ENCODE data around the gene GALR2. TPM values are rescaled to one million over a fixed set of nuclear protein-coding genes. Genes with fewer than 3 reads are reported as not detected.

Gene GALR2
- total RNA-seq, 4 donors from 2014 or later: not detected

DNA sequence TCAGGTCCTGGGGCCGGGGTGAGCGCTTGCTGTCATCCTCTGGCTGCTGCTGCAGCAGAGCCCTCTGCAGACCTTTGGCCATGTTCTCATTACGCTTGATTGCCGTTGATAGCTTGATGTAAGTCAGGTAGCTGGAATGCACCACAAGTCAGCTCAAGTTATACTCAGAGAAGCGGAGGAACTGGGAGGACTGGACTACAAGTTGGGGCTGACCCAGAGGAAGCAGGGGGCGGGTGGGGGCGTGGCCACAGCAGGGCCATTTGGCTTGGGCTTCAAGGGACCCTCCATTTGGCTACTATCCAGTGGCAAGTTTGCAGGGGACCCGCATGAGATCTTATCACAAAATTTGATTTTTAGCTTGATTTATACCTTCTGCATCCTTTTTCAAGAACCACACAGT lies 28.5 kb upstream of the GALR2 start:
- Histone ChIP-seq H3K9me3 (no peaks in the 10 kb centered on the region), H3K36me3 (no peaks in the 10 kb centered on the region), H3K27me3 (no peaks in the 10 kb centered on the region), H3K27ac (no peak overlapping the region), H3K4me1 (no peaks in the 10 kb centered on the region), H3K4me3 (no peak overlapping the region)
- intact Hi-C loops (cut with DNase I; ENCODE audit: low total_unique reads): no loop called here
- TF ChIP-seq, protein P1, sequence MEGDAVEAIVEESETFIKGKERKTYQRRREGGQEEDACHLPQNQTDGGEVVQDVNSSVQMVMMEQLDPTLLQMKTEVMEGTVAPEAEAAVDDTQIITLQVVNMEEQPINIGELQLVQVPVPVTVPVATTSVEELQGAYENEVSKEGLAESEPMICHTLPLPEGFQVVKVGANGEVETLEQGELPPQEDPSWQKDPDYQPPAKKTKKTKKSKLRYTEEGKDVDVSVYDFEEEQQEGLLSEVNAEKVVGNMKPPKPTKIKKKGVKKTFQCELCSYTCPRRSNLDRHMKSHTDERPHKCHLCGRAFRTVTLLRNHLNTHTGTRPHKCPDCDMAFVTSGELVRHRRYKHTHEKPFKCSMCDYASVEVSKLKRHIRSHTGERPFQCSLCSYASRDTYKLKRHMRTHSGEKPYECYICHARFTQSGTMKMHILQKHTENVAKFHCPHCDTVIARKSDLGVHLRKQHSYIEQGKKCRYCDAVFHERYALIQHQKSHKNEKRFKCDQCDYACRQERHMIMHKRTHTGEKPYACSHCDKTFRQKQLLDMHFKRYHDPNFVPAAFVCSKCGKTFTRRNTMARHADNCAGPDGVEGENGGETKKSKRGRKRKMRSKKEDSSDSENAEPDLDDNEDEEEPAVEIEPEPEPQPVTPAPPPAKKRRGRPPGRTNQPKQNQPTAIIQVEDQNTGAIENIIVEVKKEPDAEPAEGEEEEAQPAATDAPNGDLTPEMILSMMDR (IDR thresholded peaks at IDR 0.05): no peak
- TF ChIP-seq POLR2A (IDR thresholded peaks at IDR 0.05): no peak
- no peak for DNase-seq

DNA sequence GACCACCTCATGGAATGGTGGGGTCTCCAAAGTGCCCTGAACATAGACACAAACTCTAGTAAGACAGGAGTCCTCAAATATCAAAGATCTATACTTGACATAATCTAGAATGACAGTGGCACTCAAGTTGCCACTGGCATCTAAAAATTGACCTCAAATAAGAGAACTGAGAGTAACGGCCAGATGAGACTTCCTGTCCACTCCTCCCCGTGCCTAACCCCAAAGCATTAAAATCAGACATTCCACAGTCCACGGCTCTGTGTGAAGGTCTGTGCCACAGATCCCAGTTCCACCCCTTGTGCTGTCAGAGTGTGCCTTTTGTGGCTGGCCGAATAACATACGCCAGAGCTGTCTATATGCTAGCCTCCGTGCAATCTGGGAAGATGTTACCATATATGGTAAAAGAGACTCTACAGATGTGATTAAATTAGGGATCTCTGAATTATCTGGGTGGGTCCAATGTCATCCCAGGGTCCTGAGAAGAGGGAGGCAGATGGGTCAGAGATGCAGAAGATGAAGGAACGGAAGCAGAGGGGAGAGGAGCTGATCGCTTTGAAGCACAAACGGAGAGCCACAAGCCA lies 26.5 kb upstream of the GALR2 start:
- no peak for DNase-seq
- no peak overlapping the region for H3K27ac ChIP-seq
- intact Hi-C loops (cut with DNase I; ENCODE audit: low total_unique reads): no loop called here
- TF ChIP-seq POLR2A (IDR thresholded peaks at IDR 0.05): no peak
- TF ChIP-seq, protein P1 (IDR thresholded peaks at IDR 0.05): no peak
- H3K27me3 ChIP-seq: no peaks in the 10 kb centered on the region
- no peaks in the 10 kb centered on the region for H3K9me3 ChIP-seq
- no peaks in the 10 kb centered on the region for H3K36me3 ChIP-seq
- H3K4me3 ChIP-seq: no peak overlapping the region
- no peaks in the 10 kb centered on the region for H3K4me1 ChIP-seq

- DNase-seq: no peak
- H3K27me3 ChIP-seq: no peaks in the 10 kb centered on the region
- intact Hi-C loops (cut with DNase I; ENCODE audit: low total_unique reads): no loop called here
- TF ChIP-seq, protein P1 (IDR thresholded peaks at IDR 0.05): no peak
- TF ChIP-seq POLR2A (IDR thresholded peaks at IDR 0.05): no peak
- no peaks in the 10 kb centered on the region for H3K36me3 ChIP-seq
- no peaks in the 10 kb centered on the region for H3K4me1 ChIP-seq
- no peak overlapping the region for H3K27ac ChIP-seq
- no peak overlapping the region for H3K4me3 ChIP-seq
- H3K9me3 ChIP-seq: no peaks in the 10 kb centered on the region
Observed at GRCh38 chr17:76048711-76049110, 25.9 kb upstream of the GALR2 start.

DNA sequence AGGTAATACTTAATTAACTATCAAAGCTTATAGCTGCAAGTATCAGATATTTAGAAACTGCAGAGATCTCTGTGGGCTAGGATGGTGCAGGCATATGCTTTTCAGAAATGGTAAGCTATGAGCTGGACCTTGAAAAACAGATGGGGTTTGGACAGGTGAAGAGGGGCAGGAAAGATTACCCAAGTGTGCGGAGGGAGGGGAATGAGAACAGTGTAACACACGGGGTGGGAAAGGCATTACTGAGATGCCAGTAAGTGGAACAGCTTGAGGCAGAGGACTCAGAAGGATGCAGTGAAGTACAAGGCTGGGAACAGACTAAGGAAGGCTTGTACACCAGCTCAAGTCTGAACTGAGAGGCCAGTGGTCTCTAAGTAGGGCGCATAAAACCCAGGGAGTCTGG lies 25.3 kb upstream of the GALR2 start:
- H3K36me3 ChIP-seq: no peaks in the 10 kb centered on the region
- TF ChIP-seq POLR2A (IDR thresholded peaks at IDR 0.05): no peak
- TF ChIP-seq, protein P1 (IDR thresholded peaks at IDR 0.05): no peak
- no peaks in the 10 kb centered on the region for H3K4me1 ChIP-seq
- no peaks in the 10 kb centered on the region for H3K27me3 ChIP-seq
- H3K4me3 ChIP-seq: no peak overlapping the region
- DNase-seq: no peak
- no peaks in the 10 kb centered on the region for H3K9me3 ChIP-seq
- intact Hi-C loops (cut with DNase I; ENCODE audit: low total_unique reads): no loop called here
- no peak overlapping the region for H3K27ac ChIP-seq

GRCh38 chr17:76049836-76050537 lies 24.6 kb upstream of the GALR2 start:
- H3K9me3 ChIP-seq: no peaks in the 10 kb centered on the region
- H3K27ac ChIP-seq: no peak overlapping the region
- DNase-seq: no peak
- H3K36me3 ChIP-seq: no peaks in the 10 kb centered on the region
- H3K4me1 ChIP-seq: no peaks in the 10 kb centered on the region
- intact Hi-C loops (cut with DNase I; ENCODE audit: low total_unique reads): no loop called here
- no peak overlapping the region for H3K4me3 ChIP-seq
- no peak for TF ChIP-seq POLR2A (IDR thresholded peaks at IDR 0.05)
- TF ChIP-seq, protein P1 (IDR thresholded peaks at IDR 0.05): no peak
- no peaks in the 10 kb centered on the region for H3K27me3 ChIP-seq

Data from uterus (tissue), 4 donors.